Bronchial epithelial cell (primary cell): ENCODE measurements around the gene MLH1. TPM values are rescaled to one million over a fixed set of nuclear protein-coding genes. Genes with fewer than 3 reads are reported as not detected.

ENCODE experiments used
- DNase-seq: peaks from one replicate; pipeline ENCODE4 v3.0.0-alpha.2; 2010; ENCODE audit warnings: low read depth
- FAIRE-seq: peaks from 2 replicates; lab custom pipeline; 2011; peaks lifted over from hg19 to GRCh38; lab: Jason Lieb, UNC
- H3K27me3 ChIP-seq: 2 replicates; pipeline ENCODE4 v1.5.1; 2011; ENCODE audit warnings: low read length; ENCODE audit not compliant: control insufficient read depth, insufficient read depth
- H3K36me3 ChIP-seq: 2 replicates; pipeline ENCODE4 v1.5.1; 2011; ENCODE audit warnings: low read length; ENCODE audit not compliant: control insufficient read depth, insufficient read depth
- H3K4me3 ChIP-seq: 2 replicates; pipeline ENCODE4 v1.5.1; 2011; ENCODE audit warnings: mild to moderate bottlenecking, low read depth, low read length, control low read depth
- CTCF ChIP-seq: IDR thresholded peaks from 2 replicates; pipeline ENCODE4 v1.5.1; 2011; ENCODE audit warnings: mild to moderate bottlenecking, moderate library complexity, low read length, control low read depth, inconsistent platforms; ENCODE audit not compliant: insufficient read depth, severe bottlenecking
- total RNA-seq: library from RNA; depleted of rRNA; stranded (reverse); fragments of >200 nt; gene quantifications from 2 replicates; pipeline ENCODE4 v1.2.1, GENCODE V29; 2014

The MLH1 gene
- total RNA-seq, 1 donor from 2014 or later = 28.7 TPM

- Histone ChIP-seq H3K4me3 (no peak overlapping the region), H3K36me3 (peaks cover 4% of the 10 kb centered on the region), H3K27me3 (no peaks in the 10 kb centered on the region)
- no peak for FAIRE-seq
- TF ChIP-seq CTCF = no peak
- DNase-seq = no peak
These were observed 71.4 kb downstream of the MLH1 start for GRCh38 chr3:37064747-37065146.

GRCh38 chr3:37067577-37067976 is 74.3 kb downstream of the MLH1 start:
- Histone ChIP-seq H3K4me3 (no peak overlapping the region), H3K36me3 (peaks cover 5% of the 10 kb centered on the region), H3K27me3 (no peaks in the 10 kb centered on the region)
- TF ChIP-seq CTCF = no peak
- FAIRE-seq (no peak), DNase-seq (no peak)

GRCh38 chr3:37068031-37068430 is 74.7 kb downstream of the MLH1 start:
- TF ChIP-seq CTCF = no peak
- FAIRE-seq = no peak
- DNase-seq = no peak
- Histone ChIP-seq H3K4me3 (no peak overlapping the region), H3K27me3 (no peaks in the 10 kb centered on the region), H3K36me3 (peaks cover 5% of the 10 kb centered on the region)

GRCh38 chr3:37071921-37072320 is 78.6 kb downstream of the MLH1 start:
- H3K4me3 ChIP-seq = no peak overlapping the region
- FAIRE-seq (no peak), DNase-seq (no peak)
- H3K36me3 ChIP-seq = peaks cover 4% of the 10 kb centered on the region
- no peak for TF ChIP-seq CTCF
- H3K27me3 ChIP-seq = no peaks in the 10 kb centered on the region

GRCh38 chr3:37072892-37073291 is 79.6 kb downstream of the MLH1 start:
- no peak for TF ChIP-seq CTCF
- FAIRE-seq (no peak), DNase-seq (peak; percentile 34)
- peaks cover 4% of the 10 kb centered on the region for H3K36me3 ChIP-seq
- no peak overlapping the region for H3K4me3 ChIP-seq
- H3K27me3 ChIP-seq = no peaks in the 10 kb centered on the region

GRCh38 chr3:37074178-37074577 is 80.9 kb downstream of the MLH1 start:
- Histone ChIP-seq H3K4me3 (no peak overlapping the region), H3K27me3 (no peaks in the 10 kb centered on the region), H3K36me3 (peaks cover 4% of the 10 kb centered on the region)
- TF ChIP-seq CTCF = no peak
- peak; percentile 53 for DNase-seq
- no peak for FAIRE-seq
